ENCODE measurements around the gene COL23A1.

The COL23A1 gene

GRCh38 chr5:178553517-178553916, 36.7 kb downstream of the COL23A1 start:
- TF ChIP-seq CTCF (IDR thresholded peaks at IDR 0.05; ENCODE audit: extremely low read depth, insufficient read depth, missing control alignments): no peak
- in situ Hi-C loops (cut with MboI; ENCODE audit: low pct_unique_long_range_greater_than_20kb, low sequenced_read_pairs, unreplicated experiment): loop anchor here (10.0 kb wide), 1 partner anchor 269 kb away; no protein-coding TSS in a partner anchor
- no peak for DNase-seq (ENCODE audit: low spot score)

GRCh38 chr5:178551468-178551867, 38.7 kb downstream of the COL23A1 start:
- peak; percentile 12 for TF ChIP-seq CTCF (IDR thresholded peaks at IDR 0.05; ENCODE audit: extremely low read depth, insufficient read depth, missing control alignments)
- in situ Hi-C loops (cut with MboI; ENCODE audit: low pct_unique_long_range_greater_than_20kb, low sequenced_read_pairs, unreplicated experiment): loop anchor here (10.0 kb wide), 1 partner anchor 267 kb away; no protein-coding TSS in a partner anchor

GRCh38 chr5:178551059-178551458, 39.1 kb downstream of the COL23A1 start:
- DNase-seq (ENCODE audit: low spot score): no peak
- TF ChIP-seq CTCF (IDR thresholded peaks at IDR 0.05; ENCODE audit: extremely low read depth, insufficient read depth, missing control alignments): peak; percentile 40
- in situ Hi-C loops (cut with MboI; ENCODE audit: low pct_unique_long_range_greater_than_20kb, low sequenced_read_pairs, unreplicated experiment): loop anchor here (10.0 kb wide), 1 partner anchor 266 kb away; no protein-coding TSS in a partner anchor

More at GRCh38 chr5:178551468-178551867, 38.7 kb downstream of the COL23A1 start:
- DNase-seq (ENCODE audit: low spot score): no peak

GRCh38 chr5:178548746-178549145, 41.4 kb downstream of the COL23A1 start:
- in situ Hi-C loops (cut with MboI; ENCODE audit: low pct_unique_long_range_greater_than_20kb, low sequenced_read_pairs, unreplicated experiment): no loop called here
- DNase-seq (ENCODE audit: low spot score): no peak
- TF ChIP-seq CTCF (IDR thresholded peaks at IDR 0.05; ENCODE audit: extremely low read depth, insufficient read depth, missing control alignments): no peak

GRCh38 chr5:178547753-178548415, 42.3 kb downstream of the COL23A1 start:
- no peak for DNase-seq (ENCODE audit: low spot score)
- in situ Hi-C loops (cut with MboI; ENCODE audit: low pct_unique_long_range_greater_than_20kb, low sequenced_read_pairs, unreplicated experiment): no loop called here
- TF ChIP-seq CTCF (IDR thresholded peaks at IDR 0.05; ENCODE audit: extremely low read depth, insufficient read depth, missing control alignments): no peak

GRCh38 chr5:178547052-178547666, 43.0 kb downstream of the COL23A1 start:
- DNase-seq (ENCODE audit: low spot score): no peak
- in situ Hi-C loops (cut with MboI; ENCODE audit: low pct_unique_long_range_greater_than_20kb, low sequenced_read_pairs, unreplicated experiment): no loop called here
- no peak for TF ChIP-seq CTCF (IDR thresholded peaks at IDR 0.05; ENCODE audit: extremely low read depth, insufficient read depth, missing control alignments)

Data from GM13977 (cell line).